K562 (cell line): Measurements from ENCODE around the gene ZP3. TPM values are rescaled to one million over a fixed set of nuclear protein-coding genes. Genes with fewer than 3 reads are reported as not detected.

Experiments used
- ARID2 ChIP-seq: fragments of 450-650 bp; IDR thresholded peaks from 2 replicates; pipeline ENCODE4 v1.6.1; 2017; ENCODE audit warnings: antibody characterized with exemption, mild to moderate bottlenecking
- CBX5 ChIP-seq: IDR thresholded peaks from 2 replicates; pipeline ENCODE4 v1.6.1; 2014; ENCODE audit warnings: low read depth, borderline replicate concordance
- CREB1 ChIP-seq, 2 experiments: sonication (generic) in 1 of 2; formaldehyde crosslinking in 1 of 2; IDR thresholded peaks; 2 replicates each; pipeline versions ENCODE4 v1.6.1 to v1.8.0; 2012 to 2022; ENCODE audit warnings: inconsistent platforms in 1 of 2, mild to moderate bottlenecking in 1 of 2, missing genetic modification reagents in 1 of 2, moderate library complexity in 1 of 2
- CREBBP ChIP-seq: IDR thresholded peaks from one replicate; pipeline ENCODE4 v1.6.1; 2012; ENCODE audit warnings: low read depth, mild to moderate bottlenecking, control low read depth, inconsistent platforms, low read length
- ETV6 ChIP-seq, 3 experiments: fragments of 150-350 bp in 1 of 3; sonication (generic) in 1 of 3; formaldehyde crosslinking in 1 of 3; IDR thresholded peaks; 2 replicates each; pipeline versions ENCODE4 v1.6.1 to v1.8.0; 2014 to 2022; ENCODE audit warnings: borderline replicate concordance in 2 of 3, low read depth in 2 of 3, antibody characterized with exemption in 1 of 3, low read length in 1 of 3, mild to moderate bottlenecking in 1 of 3, missing genetic modification reagents in 1 of 3
- GABPB1 ChIP-seq: sonication (generic); formaldehyde crosslinking; IDR thresholded peaks from 2 replicates; pipeline ENCODE4 v1.8.0; 2022; ENCODE audit warnings: mild to moderate bottlenecking, missing genetic modification reagents
- HIVEP1 ChIP-seq: fragments of 250-450 bp; sonication (Bioruptor Pico); IDR thresholded peaks from 2 replicates; pipeline ENCODE4 v1.4.0; 2020; ENCODE audit warnings: mild to moderate bottlenecking
- KAT2B ChIP-seq: IDR thresholded peaks from one replicate; pipeline ENCODE4 v1.6.1; 2012; ENCODE audit warnings: low read depth, mild to moderate bottlenecking, control low read depth, inconsistent platforms, low read length, moderate library complexity
- KAT8 ChIP-seq: fragments of 450-650 bp; IDR thresholded peaks from 2 replicates; pipeline ENCODE4 v1.6.1; 2016; ENCODE audit warnings: low read depth, mild to moderate bottlenecking
- MXI1 ChIP-seq: IDR thresholded peaks from 2 replicates; pipeline ENCODE4 v1.6.1; 2011; ENCODE audit warnings: low read depth, mild to moderate bottlenecking, improper control_type of control experiment, low read length
- NELFE ChIP-seq: IDR thresholded peaks from 2 replicates; pipeline ENCODE4 v1.6.1; 2011; ENCODE audit warnings: mild to moderate bottlenecking; ENCODE audit not compliant: insufficient read depth, insufficient read length
- NONO ChIP-seq, 2 experiments: fragments of 200-400 bp in 1 of 2; fragments of 450-650 bp in 1 of 2; formaldehyde crosslinking in 1 of 2; IDR thresholded peaks; 2 replicates each; pipeline ENCODE4 v1.6.1; 2017; ENCODE audit warnings: low read depth in 2 of 2, mild to moderate bottlenecking in 2 of 2, moderate library complexity in 2 of 2, low read length in 1 of 2
- PHF20 ChIP-seq: fragments of 450-650 bp; IDR thresholded peaks from 2 replicates; pipeline ENCODE4 v1.6.1; 2018; ENCODE audit not compliant: partially characterized antibody
- PRDM10 ChIP-seq: fragments of 450-650 bp; IDR thresholded peaks from 2 replicates; pipeline ENCODE4 v1.6.1; 2018; ENCODE audit not compliant: partially characterized antibody
- SMAD1 ChIP-seq: fragments of 150-350 bp; IDR thresholded peaks from 2 replicates; pipeline ENCODE4 v1.6.1; 2014; ENCODE audit warnings: low read length, low read depth; ENCODE audit not compliant: partially characterized antibody
- SREBF2 ChIP-seq: sonication (generic); formaldehyde crosslinking; IDR thresholded peaks from 2 replicates; pipeline ENCODE4 v1.4.0; 2020; ENCODE audit warnings: mild to moderate bottlenecking, missing genetic modification reagents
- TFAM ChIP-seq: fragments of 250-450 bp; sonication (Bioruptor Pico); conservative IDR thresholded peaks from 2 replicates; pipeline ENCODE4 v1.5.0; 2021; ENCODE audit warnings: mild to moderate bottlenecking, moderate library complexity
- ZNF217 ChIP-seq: sonication (generic); formaldehyde crosslinking; IDR thresholded peaks from 2 replicates; pipeline ENCODE4 v1.8.0; 2022; ENCODE audit warnings: mild to moderate bottlenecking, missing genetic modification reagents
- ZNF507 ChIP-seq: conservative IDR thresholded peaks from 2 replicates; pipeline ENCODE4 v1.6.1; 2017; ENCODE audit warnings: missing genetic modification characterization, missing compliant biosample characterization
- polyA plus RNA-seq, 8 experiments: library from polyadenylated mRNA; depleted of rRNA in 4 of 8; stranded (reverse) in 5 of 8; unstranded in 3 of 8; fragments of >200 nt; fragmentation: Nextera tagmentation in 2 of 8; fragmentation: Illumina TruSeq in 1 of 8; extraction: Ambion mirVana in 2 of 8; extraction: Trizol in 1 of 8; gene quantifications; 2 replicates each; pipeline versions ENCODE4 v1.2.1 to v1.2.3, GENCODE V29; 2011 to 2014; ENCODE audit warnings: inconsistent platforms in 1 of 8, missing spikeins in 1 of 8
- total RNA-seq, 7 experiments: library from RNA; depleted of rRNA in 6 of 7; stranded (reverse); fragments of >200 nt in 6 of 7; fragmentation: Illumina TruSeq in 2 of 7; extraction: Trizol in 2 of 7; gene quantifications; 2 replicates each; pipeline versions ENCODE4 v1.2.1 to v1.2.3, GENCODE V29; 2011 to 2021; ENCODE audit warnings: low replicate concordance in 1 of 7
- TF ChIP-seq, protein P1 (sequence below): fragments of 250-450 bp; sonication (Bioruptor Pico); IDR thresholded peaks from 2 replicates; pipeline ENCODE4 v1.9.0; 2021; ENCODE audit warnings: mild to moderate bottlenecking, inconsistent platforms
- TF ChIP-seq, protein P2 (sequence below): sonication (generic); formaldehyde crosslinking; IDR thresholded peaks from 2 replicates; pipeline ENCODE4 v1.8.0; 2023; ENCODE audit warnings: mild to moderate bottlenecking, missing genetic modification reagents

Gene ZP3
- total and polyA plus RNA-seq, 9 of the 15 experiments (the other 6 are each of a cell fraction or from before 2014, with no cell fraction given) = 1.4 to 3.8 (median 2.4) TPM

DNA sequence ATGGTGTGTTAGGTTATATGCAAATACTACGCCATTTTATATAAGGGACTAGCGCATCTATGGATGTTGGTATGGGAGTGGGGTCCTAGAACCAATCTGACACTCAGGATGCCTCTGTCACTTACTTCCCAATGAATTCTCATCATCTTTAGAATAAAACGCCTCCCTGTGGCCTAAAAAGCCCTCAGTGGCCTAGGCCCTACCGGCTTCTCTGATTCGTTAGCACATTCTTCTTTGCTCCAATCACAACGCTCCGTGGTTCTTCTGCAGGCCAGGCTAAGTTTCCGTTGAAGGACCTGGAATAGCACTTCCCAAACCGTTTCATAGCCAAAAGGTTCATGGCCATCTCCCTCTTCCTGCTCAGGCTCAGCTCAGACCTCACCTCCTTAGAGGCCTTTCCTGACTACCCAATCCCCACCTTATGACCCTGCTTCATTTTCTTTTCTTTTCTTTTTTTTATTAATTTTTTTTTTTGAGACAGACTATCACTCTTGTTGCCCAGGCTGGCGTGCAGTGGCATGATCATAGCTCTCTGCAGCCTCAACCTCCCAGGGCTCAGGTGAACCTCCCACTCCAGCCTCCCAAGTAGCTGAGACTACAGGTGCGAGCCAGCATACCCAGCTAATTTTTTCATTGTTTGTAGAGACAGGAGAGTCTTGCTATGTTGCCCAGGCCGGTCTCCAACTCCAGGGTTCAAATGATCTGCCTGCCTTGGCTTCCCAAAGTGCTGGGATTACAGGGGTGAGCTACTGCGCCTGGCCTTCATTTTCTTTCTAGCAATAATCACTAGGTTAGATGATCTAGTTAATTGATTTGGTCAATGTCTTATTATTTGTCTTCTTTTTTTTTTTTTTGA, 41.4 kb upstream of the ZP3 start (continued):
- TF ChIP-seq PRDM10 (peak; percentile 61), ARID2 (no peak), KAT2B (no peak), ZNF507 (no peak), GABPB1 (CRISPR knock-in tag) (no peak), HIVEP1 (CRISPR knock-in tag) (no peak), MXI1 (no peak), CREBBP (no peak), ETV6 (IDR thresholded peaks at IDR 0.05; ENCODE audit: borderline replicate concordance in 1 of 2, low read depth in 2 of 2, low read length in 1 of 2) (no peak), ETV6 (CRISPR knock-in tag; IDR thresholded peaks at IDR 0.05; ENCODE audit: borderline replicate concordance) (no peak), PHF20 (no peak), CBX5 (no peak), CREB1 (IDR thresholded peaks at IDR 0.05) (no peak), CREB1 (CRISPR knock-in tag; IDR thresholded peaks at IDR 0.05) (no peak), NELFE (no peak), ZNF217 (no peak), TFAM (CRISPR knock-in tag) (no peak), KAT8 (no peak), NONO (IDR thresholded peaks at IDR 0.05; ENCODE audit: low read depth in 2 of 2, low read length in 1 of 2) (no peak), SREBF2 (no peak), SMAD1 (peak; percentile 76)
- TF ChIP-seq, protein P1, sequence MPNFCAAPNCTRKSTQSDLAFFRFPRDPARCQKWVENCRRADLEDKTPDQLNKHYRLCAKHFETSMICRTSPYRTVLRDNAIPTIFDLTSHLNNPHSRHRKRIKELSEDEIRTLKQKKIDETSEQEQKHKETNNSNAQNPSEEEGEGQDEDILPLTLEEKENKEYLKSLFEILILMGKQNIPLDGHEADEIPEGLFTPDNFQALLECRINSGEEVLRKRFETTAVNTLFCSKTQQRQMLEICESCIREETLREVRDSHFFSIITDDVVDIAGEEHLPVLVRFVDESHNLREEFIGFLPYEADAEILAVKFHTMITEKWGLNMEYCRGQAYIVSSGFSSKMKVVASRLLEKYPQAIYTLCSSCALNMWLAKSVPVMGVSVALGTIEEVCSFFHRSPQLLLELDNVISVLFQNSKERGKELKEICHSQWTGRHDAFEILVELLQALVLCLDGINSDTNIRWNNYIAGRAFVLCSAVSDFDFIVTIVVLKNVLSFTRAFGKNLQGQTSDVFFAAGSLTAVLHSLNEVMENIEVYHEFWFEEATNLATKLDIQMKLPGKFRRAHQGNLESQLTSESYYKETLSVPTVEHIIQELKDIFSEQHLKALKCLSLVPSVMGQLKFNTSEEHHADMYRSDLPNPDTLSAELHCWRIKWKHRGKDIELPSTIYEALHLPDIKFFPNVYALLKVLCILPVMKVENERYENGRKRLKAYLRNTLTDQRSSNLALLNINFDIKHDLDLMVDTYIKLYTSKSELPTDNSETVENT = no peak
- TF ChIP-seq, protein P2, sequence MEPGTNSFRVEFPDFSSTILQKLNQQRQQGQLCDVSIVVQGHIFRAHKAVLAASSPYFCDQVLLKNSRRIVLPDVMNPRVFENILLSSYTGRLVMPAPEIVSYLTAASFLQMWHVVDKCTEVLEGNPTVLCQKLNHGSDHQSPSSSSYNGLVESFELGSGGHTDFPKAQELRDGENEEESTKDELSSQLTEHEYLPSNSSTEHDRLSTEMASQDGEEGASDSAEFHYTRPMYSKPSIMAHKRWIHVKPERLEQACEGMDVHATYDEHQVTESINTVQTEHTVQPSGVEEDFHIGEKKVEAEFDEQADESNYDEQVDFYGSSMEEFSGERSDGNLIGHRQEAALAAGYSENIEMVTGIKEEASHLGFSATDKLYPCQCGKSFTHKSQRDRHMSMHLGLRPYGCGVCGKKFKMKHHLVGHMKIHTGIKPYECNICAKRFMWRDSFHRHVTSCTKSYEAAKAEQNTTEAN (CRISPR knock-in tag) = no peak
